H1 (cell line): ENCODE data around the gene NKAIN2. TPM values are rescaled to one million over a fixed set of nuclear protein-coding genes. Genes with fewer than 3 reads are reported as not detected.

Experiments used
- CTCF ChIA-PET: fragments of 300-600 bp; sonication (Branson Sonifier 250); formaldehyde crosslinking; loops from one replicate; lab custom pipeline; 2021; ENCODE audit not compliant: partially characterized antibody; lab: Charles Lee
- POLR2A ChIA-PET: fragments of 300-600 bp; sonication (Branson Sonifier 250); formaldehyde crosslinking; loops from one replicate; lab custom pipeline; 2021; ENCODE audit warnings: inconsistent platforms; ENCODE audit not compliant: partially characterized antibody; lab: Charles Lee
- DNase-seq, 2 experiments: peaks; one replicate each; pipeline versions ENCODE4 v3.0.0 to v3.0.0-alpha.2; 2010 to 2022; ENCODE audit warnings: low spot score in 2 of 2, low read depth in 1 of 2, mixed read lengths in 1 of 2
- FAIRE-seq: peaks from 2 replicates; lab custom pipeline; 2011; peaks lifted over from hg19 to GRCh38; lab: Jason Lieb, UNC
- H2AFZ ChIP-seq: 2 replicates; pipeline ENCODE4 v1.8.1; 2012; ENCODE audit warnings: low read length, inconsistent platforms
- H2AK5ac ChIP-seq: 2 replicates; pipeline ENCODE4 v1.6.1; 2013; ENCODE audit warnings: low read depth, low read length
- H2BK120ac ChIP-seq: replicated peaks from 2 replicates; pipeline ENCODE3; 2013; ENCODE audit warnings: low read depth, low read length, inconsistent platforms
- H2BK12ac ChIP-seq: 2 replicates; pipeline ENCODE4 v1.6.1; 2013; ENCODE audit warnings: low read depth, low read length
- H2BK15ac ChIP-seq: 2 replicates; pipeline ENCODE4 v1.6.1; 2013; ENCODE audit warnings: low read length
- H2BK20ac ChIP-seq: 2 replicates; pipeline ENCODE4 v1.6.1; 2013; ENCODE audit warnings: low read length
- H2BK5ac ChIP-seq: 2 replicates; pipeline ENCODE4 v1.6.1; 2013; ENCODE audit warnings: low read depth, low read length
- H3K14ac ChIP-seq: 2 replicates; pipeline ENCODE4 v1.6.1; 2013; ENCODE audit warnings: inconsistent platforms; ENCODE audit not compliant: insufficient read length
- H3K18ac ChIP-seq: 2 replicates; pipeline ENCODE4 v1.6.1; 2013; ENCODE audit warnings: low read length; ENCODE audit errors: extremely low read depth
- H3K23ac ChIP-seq: 2 replicates; pipeline ENCODE4 v1.6.1; 2013; ENCODE audit warnings: inconsistent platforms; ENCODE audit not compliant: insufficient read length
- H3K23me2 ChIP-seq: 2 replicates; pipeline ENCODE4 v1.6.1; 2013; ENCODE audit warnings: low read depth, low read length
- H3K27ac ChIP-seq: 2 replicates; pipeline ENCODE4 v1.6.1; 2011; ENCODE audit warnings: low read depth, low read length, inconsistent platforms
- H3K27me3 ChIP-seq, 4 experiments: replicated peaks in 1 of 4; 1 replicate in 1 of 4; 2 replicates in 3 of 4; pipeline versions ENCODE4 v1.6.1 to v1.8.1; 2011 to 2013; ENCODE audit warnings: low read length in 3 of 4, mild to moderate bottlenecking in 3 of 4, inconsistent platforms in 2 of 4, mixed read lengths in 2 of 4, moderate library complexity in 1 of 4; ENCODE audit not compliant: control insufficient read depth in 3 of 4, insufficient read depth in 3 of 4; ENCODE audit errors: extremely low read depth in 1 of 4
- H3K36me3 ChIP-seq, 4 experiments: 2 replicates each; pipeline versions ENCODE4 v1.6.1 to v1.8.1; 2011 to 2013; ENCODE audit warnings: mild to moderate bottlenecking in 4 of 4, low read length in 3 of 4, moderate library complexity in 2 of 4, control low read depth in 1 of 4, inconsistent platforms in 1 of 4; ENCODE audit not compliant: insufficient read depth in 4 of 4, control insufficient read depth in 2 of 4
- H3K4ac ChIP-seq: replicated peaks from 2 replicates; pipeline ENCODE3; 2013; ENCODE audit warnings: low read length, low read depth, mixed read lengths, inconsistent platforms; ENCODE audit not compliant: insufficient read length
- H3K4me1 ChIP-seq, 4 experiments: replicated peaks in 1 of 4; 1 replicate in 1 of 4; 2 replicates in 3 of 4; pipeline versions ENCODE4 v1.6.1 to v1.8.1; 2011 to 2013; ENCODE audit warnings: low read length in 3 of 4, inconsistent platforms in 2 of 4, mixed read lengths in 1 of 4; ENCODE audit not compliant: insufficient read depth in 4 of 4, control insufficient read depth in 3 of 4
- H3K4me2 ChIP-seq, 2 experiments: 2 replicates each; pipeline versions ENCODE4 v1.6.1 to v1.8.1; 2011 to 2013; ENCODE audit warnings: low read depth in 2 of 2, low read length in 2 of 2, control low read depth in 1 of 2, inconsistent platforms in 1 of 2, mild to moderate bottlenecking in 1 of 2; ENCODE audit not compliant: insufficient read depth in 1 of 2
- H3K4me3 ChIP-seq, 4 experiments: fragments of 200-600, 300-600 bp in 1 of 4; sonication (generic), shearing (Covaris generic), sonication (Bioruptor Twin) in 1 of 4; 2 replicates each; pipeline versions ENCODE4 v1.5.1 to v1.8.1; 2011 to 2016; ENCODE audit warnings: low read length in 4 of 4, low read depth in 3 of 4, control low read depth in 2 of 4, inconsistent platforms in 2 of 4, mild to moderate bottlenecking in 2 of 4, mixed read lengths in 1 of 4, moderate library complexity in 1 of 4; ENCODE audit not compliant: insufficient read depth in 2 of 4; ENCODE audit errors: extremely low read depth in 1 of 4
- H3K56ac ChIP-seq: replicated peaks from 2 replicates; pipeline ENCODE3; 2013; ENCODE audit warnings: low read depth, mild to moderate bottlenecking, mixed read lengths, low read length, inconsistent platforms; ENCODE audit not compliant: insufficient read length
- H3K79me1 ChIP-seq: 2 replicates; pipeline ENCODE4 v1.6.1; 2013; ENCODE audit warnings: low read depth, low read length, control low read depth
- H3K79me2 ChIP-seq, 2 experiments: 2 replicates each; pipeline versions ENCODE4 v1.6.1 to v1.8.1; 2012 to 2013; ENCODE audit warnings: low read length in 2 of 2, mild to moderate bottlenecking in 2 of 2, inconsistent platforms in 1 of 2; ENCODE audit not compliant: insufficient read depth in 2 of 2, control insufficient read depth in 1 of 2
- H3K9ac ChIP-seq, 4 experiments: replicated peaks in 1 of 4; 1 replicate in 1 of 4; 2 replicates in 3 of 4; pipeline versions ENCODE4 v1.6.1 to v1.8.1; 2011 to 2013; ENCODE audit warnings: low read depth in 3 of 4, low read length in 3 of 4, control low read depth in 2 of 4, mild to moderate bottlenecking in 2 of 4, moderate library complexity in 2 of 4, inconsistent platforms in 1 of 4; ENCODE audit errors: extremely low read depth in 1 of 4
- H3K9me3 ChIP-seq, 2 experiments: 2 replicates each; pipeline versions ENCODE4 v1.6.1 to v1.8.1; 2012 to 2013; ENCODE audit warnings: mild to moderate bottlenecking in 2 of 2, moderate library complexity in 2 of 2, control low read depth in 1 of 2, inconsistent platforms in 1 of 2, low read depth in 1 of 2, low read length in 1 of 2, mixed read lengths in 1 of 2; ENCODE audit not compliant: insufficient read depth in 2 of 2
- H4K20me1 ChIP-seq, 2 experiments: replicated peaks in 1 of 2; 2 replicates each; pipeline versions ENCODE3 to v1.8.1; 2011 to 2013; ENCODE audit warnings: inconsistent platforms in 2 of 2, low read length in 2 of 2, mild to moderate bottlenecking in 1 of 2; ENCODE audit not compliant: insufficient read depth in 2 of 2, control insufficient read depth in 1 of 2
- H4K5ac ChIP-seq: 2 replicates; pipeline ENCODE4 v1.6.1; 2013; ENCODE audit warnings: low read length, low read depth, mixed read lengths, inconsistent platforms; ENCODE audit not compliant: insufficient read length
- H4K8ac ChIP-seq: 2 replicates; pipeline ENCODE4 v1.8.0; 2013; ENCODE audit warnings: mild to moderate bottlenecking, moderate library complexity, low read length, inconsistent platforms; ENCODE audit not compliant: insufficient read depth; ENCODE audit errors: extremely low read depth
- H4K91ac ChIP-seq: replicated peaks from 2 replicates; pipeline ENCODE3; 2013; ENCODE audit warnings: low read length, mixed read lengths, inconsistent platforms; ENCODE audit not compliant: insufficient read length
- SUZ12 ChIP-seq: fragments of 200-600 bp; sonication (generic); IDR thresholded peaks from 2 replicates; pipeline ENCODE4 v1.6.1; 2012; ENCODE audit warnings: mild to moderate bottlenecking, inconsistent platforms, low read length, moderate library complexity, mixed read lengths
- WGBS, 2 experiments: shearing (Covaris generic) in 1 of 2; methylation state at CpG; one replicate each; pipeline versions ENCODE4 v1.1.6 to v1.1.7; 2013 to 2015; ENCODE audit warnings: low lambda C conversion rate in 2 of 2, mixed read lengths in 2 of 2, inconsistent platforms in 1 of 2, low coverage in 1 of 2, missing lambda C conversion rate in 1 of 2; ENCODE audit not compliant: insufficient replicate concordance in 2 of 2, insufficient coverage in 1 of 2, insufficient read length in 1 of 2; ENCODE audit errors: extremely low coverage in 1 of 2, missing lambda C conversion rate in 1 of 2; 5-methylcytosine and 5-hydroxymethylcytosine counted together
- polyA plus RNA-seq, 7 experiments: library from polyadenylated mRNA; depleted of rRNA in 3 of 7; stranded (reverse) in 5 of 7; unstranded in 2 of 7; fragments of >200 nt in 5 of 7; fragments of 200-250 nt in 2 of 7; gene quantifications; 1 replicate in 5 of 7; 2 replicates in 1 of 7; 4 replicates in 1 of 7; pipeline versions ENCODE4 v1.2.1 to v1.2.3, GENCODE V29; 2011 to 2013; ENCODE audit warnings: missing spikeins in 2 of 7, mixed read lengths in 2 of 7
- total RNA-seq: library from RNA; stranded (reverse); fragmentation: NEBNext Ultra II Directional; extraction: Animal tissue kit (Norgen Biotek cat#: 25700); gene quantifications from 2 replicates; pipeline ENCODE4 v1.2.1, GENCODE V29; 2021

NKAIN2 gene
- total and polyA plus RNA-seq, 2 of the 8 experiments (the other 6 are each of a cell fraction or from before 2014, with no cell fraction given): 0.20 to 0.34 TPM

DNA sequence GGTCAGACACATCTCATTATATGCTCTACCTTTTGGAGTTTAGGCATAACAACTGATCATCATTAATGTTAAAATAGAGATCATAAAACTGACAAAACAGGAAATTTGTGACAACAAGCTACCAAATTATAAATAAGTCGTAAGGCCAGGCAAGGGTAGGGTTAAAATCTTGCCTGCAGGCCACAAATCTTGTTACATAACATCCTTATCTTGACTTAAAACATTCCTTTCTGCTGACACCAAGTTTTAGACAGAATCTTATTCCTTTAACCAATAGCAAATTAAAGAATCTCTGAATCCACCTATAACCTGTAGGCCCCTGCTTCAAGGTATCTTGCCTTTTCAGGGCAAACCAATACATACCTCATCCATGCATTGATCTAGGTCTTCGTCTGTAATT lies 32.5 kb upstream of the NKAIN2 start:
- Histone ChIP-seq H2BK120ac (no peak overlapping the region), H2BK20ac (no peak overlapping the region), H3K36me3 (no peaks in the 10 kb centered on the region), H4K20me1 (no peaks in the 10 kb centered on the region), H3K23me2 (no peaks in the 10 kb centered on the region), H2BK12ac (no peak overlapping the region), H3K23ac (no peak overlapping the region), H3K79me2 (no peaks in the 10 kb centered on the region), H2AK5ac (no peak overlapping the region), H4K91ac (no peak overlapping the region), H3K27ac (no peak overlapping the region), H3K9me3 (no peaks in the 10 kb centered on the region), H3K9ac (no peak overlapping the region), H3K4ac (no peak overlapping the region)
- DNase-seq (no peak), FAIRE-seq (no peak)
- CTCF ChIA-PET: no interaction called here
- no peak for TF ChIP-seq SUZ12
- TF ChIP-seq, all 59 proteins: peak for 0
- no peak overlapping the region for H2BK15ac ChIP-seq
- H4K5ac ChIP-seq: no peak overlapping the region
- no peak overlapping the region for H3K56ac ChIP-seq
- 91% methylated on average over 2 of the region's 2 CpGs; no CpG with 5 or more reads in 1 of the 2 experiments for whole genome bisulfite sequencing, 2 experiments
- no peaks in the 10 kb centered on the region for H3K27me3 ChIP-seq
- POLR2A ChIA-PET: no interaction called here
- no peak overlapping the region for H2AFZ ChIP-seq
- H3K79me1 ChIP-seq: no peaks in the 10 kb centered on the region
- no peak overlapping the region for H3K4me3 ChIP-seq
- H3K4me2 ChIP-seq: no peak overlapping the region
- H3K14ac ChIP-seq: no peak overlapping the region
- H4K8ac ChIP-seq: no peak overlapping the region
- no peak overlapping the region for H3K18ac ChIP-seq
- no peak overlapping the region for H2BK5ac ChIP-seq
- H3K4me1 ChIP-seq: peaks cover 4 to 19% (median 6%) of the 10 kb centered on the region in 4 experiments; a peak in 6 of 7 replicates
